Tibial nerve (tissue), 3 donors: Measurements from ENCODE around the gene POLR3H.

Experiments used
- CTCF ChIP-seq, 5 experiments: fragments of 200-600 bp in 3 of 5; fragments of 450-650 bp in 2 of 5; sonication (generic) in 3 of 5; IDR thresholded peaks; one replicate each; pipeline ENCODE4 v1.5.1; 2016 to 2019; ENCODE audit warnings: antibody characterized with exemption in 5 of 5, mild to moderate bottlenecking in 3 of 5, moderate library complexity in 2 of 5
- POLR2A ChIP-seq, 2 donors: fragments of 450-650 bp; IDR thresholded peaks; one replicate each; pipeline ENCODE4 v1.6.1; 2017; ENCODE audit warnings: antibody characterized with exemption in 2 of 2, mild to moderate bottlenecking in 2 of 2, moderate library complexity in 2 of 2

GRCh38 chr22:41516462-41516861 is 27.8 kb downstream of the POLR3H start:
- TF ChIP-seq CTCF (IDR thresholded peaks at IDR 0.05): no peak
- no peak for TF ChIP-seq POLR2A (IDR thresholded peaks at IDR 0.05)
